Skin epidermis (tissue), 12 donors: ENCODE measurements around the gene GTF2H4.
A peak's percentile ranks its signal among the peaks of the same experiment; 100 is the strongest.
"Not testable (repeated sequence)": the region's sequence is repeated elsewhere in the genome, so short reads cannot be mapped to it uniquely, and the experiment has no call there.

Experiments
- H3K27ac ChIP-seq, 21 experiments: fragments of 200-600 bp; sonication (generic) in 11 of 21; one replicate each; pipeline ENCODE4 v1.5.0; 2020; ENCODE audit warnings: mild to moderate bottlenecking in 3 of 21, inconsistent platforms in 2 of 21, moderate library complexity in 2 of 21
- H3K4me3 ChIP-seq, 7 experiments: fragments of 200-600 bp; sonication (generic) in 2 of 7; one replicate each; pipeline ENCODE4 v1.5.0; 2020; ENCODE audit warnings: inconsistent platforms in 2 of 7, mild to moderate bottlenecking in 2 of 7, moderate library complexity in 1 of 7

The GTF2H4 gene

DNA sequence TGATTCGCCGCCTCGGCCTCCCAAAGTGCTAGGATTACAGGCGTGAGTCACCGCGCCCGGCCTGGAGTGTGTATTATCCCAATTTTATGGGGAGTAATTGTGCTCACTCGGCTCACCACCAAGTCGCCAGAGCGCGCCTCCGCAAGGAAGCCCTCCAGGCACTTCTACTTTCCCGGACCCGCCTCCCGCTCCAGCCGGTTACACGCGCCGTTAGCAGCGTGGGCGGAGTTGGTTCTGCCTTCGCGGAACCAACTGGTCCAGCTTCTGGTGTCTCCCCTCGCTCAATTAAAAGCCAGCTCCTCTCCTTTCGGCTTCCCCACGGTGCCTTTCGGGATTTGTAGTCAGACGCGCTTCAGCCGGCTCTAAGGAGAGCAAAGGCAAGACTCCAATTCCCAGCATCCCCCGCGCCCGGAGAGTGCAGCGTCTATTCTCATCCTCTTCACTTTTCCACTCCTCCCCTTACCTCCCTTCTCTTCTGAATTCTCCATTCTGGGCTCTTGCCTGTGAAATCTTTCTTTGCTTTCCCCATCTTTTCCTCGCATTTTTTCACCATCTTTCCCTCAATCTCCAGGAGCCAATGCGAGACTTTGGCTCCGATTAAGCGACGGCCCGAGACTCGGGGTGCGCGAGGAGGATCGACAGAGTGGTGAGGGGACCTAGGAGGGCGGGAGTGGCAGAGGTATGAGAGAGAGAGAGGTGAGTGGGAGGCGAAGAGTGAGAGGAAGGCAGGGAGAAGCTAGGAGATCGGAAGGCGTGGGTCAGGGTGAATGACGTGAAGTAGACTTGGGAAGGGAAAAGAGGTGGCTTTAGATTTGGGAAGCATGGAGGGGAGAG is at the start of gene GTF2H4:
Gene GTF2H4, plus strand, starts transcription at position 450 of the 834 bp plus-strand sequence.
- peak within 1 kb of the TSS; percentile 63 to 81 (median 70) for H3K4me3 ChIP-seq
- H3K27ac ChIP-seq: peak within 1 kb of the TSS in 20 of 21 experiments; percentile 6 to 85 (median 66)

DNA sequence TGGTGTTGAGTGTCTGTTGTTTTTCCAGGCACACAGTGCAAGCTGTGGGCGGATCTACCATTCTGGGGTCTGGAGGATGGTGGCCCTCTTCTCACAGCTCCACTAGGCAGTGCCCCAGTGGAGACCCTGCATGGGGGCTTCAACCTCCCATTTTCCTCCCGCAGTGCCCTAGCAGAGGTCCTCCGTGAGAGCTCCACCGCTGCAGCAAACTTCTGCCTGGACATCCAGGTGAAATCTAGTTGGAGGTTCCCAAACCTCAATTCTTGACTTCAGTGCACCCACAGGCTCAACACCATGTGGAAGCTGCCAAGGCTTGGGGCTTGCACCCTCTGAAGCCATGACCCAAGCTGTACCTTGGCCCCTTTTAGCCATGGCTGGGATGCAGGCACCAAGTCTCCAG is 48.3 kb upstream of the GTF2H4 start:
- H3K27ac ChIP-seq, H3K4me3 ChIP-seq: not testable (repeated sequence)

DNA sequence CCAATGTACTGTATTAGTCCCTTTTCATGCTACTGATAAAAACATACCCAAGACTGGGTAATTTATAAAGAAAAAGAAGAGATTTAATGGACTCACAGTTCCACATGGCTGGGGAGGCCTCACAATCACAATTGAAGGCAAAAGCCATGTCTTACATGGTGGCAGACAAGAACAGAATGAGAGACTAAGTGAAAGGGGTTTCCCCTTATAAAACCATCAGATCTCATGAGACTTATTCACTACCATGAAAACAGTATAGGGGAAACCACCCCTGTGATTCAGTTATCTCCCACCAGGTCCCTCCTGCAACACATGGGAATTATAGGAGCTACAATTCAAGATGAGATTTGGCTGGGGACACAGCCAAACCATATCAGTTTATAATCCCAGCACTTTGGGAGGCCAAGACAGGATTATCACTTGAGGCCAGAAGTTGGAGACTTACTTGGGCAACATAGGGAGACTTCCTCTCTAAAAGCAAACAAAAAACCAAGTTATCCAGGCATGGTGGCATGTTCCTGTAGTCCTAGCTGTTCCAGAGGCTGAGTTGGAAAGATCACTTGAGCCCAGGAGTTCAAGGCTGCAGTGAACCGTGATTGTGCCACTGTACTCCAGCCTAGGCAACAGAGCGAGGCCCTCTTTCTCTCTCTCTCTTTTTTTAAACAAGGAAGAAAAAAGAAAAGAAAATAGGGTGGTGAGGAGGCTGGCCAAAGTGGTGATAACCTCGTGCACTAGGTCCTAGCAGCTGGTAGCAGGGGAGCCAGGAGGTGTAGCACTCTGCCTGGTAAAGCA is 46.6 kb upstream of the GTF2H4 start:
- no peak overlapping the region for H3K27ac ChIP-seq

DNA sequence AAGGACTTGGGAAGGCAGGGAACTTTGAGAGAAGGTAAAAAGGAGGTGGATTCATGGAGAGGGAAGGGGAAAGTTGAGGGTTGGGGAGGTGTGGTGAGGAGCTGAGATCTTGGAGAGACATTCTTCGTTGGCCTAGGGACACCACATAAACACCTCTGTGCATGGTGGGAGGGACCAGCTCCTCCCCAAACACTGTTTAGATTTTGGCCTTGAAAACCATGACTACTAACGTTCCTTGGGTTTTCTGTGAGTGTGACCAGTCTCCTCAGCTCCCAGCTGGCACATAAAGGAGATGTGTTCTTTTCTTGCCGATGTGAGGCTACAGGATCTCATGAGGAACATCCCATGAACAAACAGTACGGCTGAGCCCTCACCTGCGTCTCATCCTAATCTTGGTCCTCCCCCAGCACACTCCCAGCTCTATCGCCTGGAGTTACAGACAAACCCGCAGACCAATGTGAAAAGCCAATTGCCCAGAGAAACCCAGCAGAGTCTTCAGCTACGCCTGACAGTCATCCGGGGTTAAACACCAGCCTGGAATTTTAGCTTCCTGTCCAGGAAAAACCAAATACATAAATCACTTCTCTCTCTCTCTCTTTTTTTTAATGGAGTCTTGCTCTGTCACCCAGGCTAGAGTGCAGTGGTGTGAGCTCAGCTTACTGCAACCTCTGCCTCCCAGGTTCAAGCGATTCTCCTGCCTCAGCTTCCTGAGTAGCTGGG is 45.7 kb upstream of the GTF2H4 start:
- Histone ChIP-seq H3K4me3 (no peak overlapping the region), H3K27ac (no peak overlapping the region)

More for the DNA sequence above, 46.6 kb upstream of the GTF2H4 start:
- no peak overlapping the region for H3K4me3 ChIP-seq

DNA sequence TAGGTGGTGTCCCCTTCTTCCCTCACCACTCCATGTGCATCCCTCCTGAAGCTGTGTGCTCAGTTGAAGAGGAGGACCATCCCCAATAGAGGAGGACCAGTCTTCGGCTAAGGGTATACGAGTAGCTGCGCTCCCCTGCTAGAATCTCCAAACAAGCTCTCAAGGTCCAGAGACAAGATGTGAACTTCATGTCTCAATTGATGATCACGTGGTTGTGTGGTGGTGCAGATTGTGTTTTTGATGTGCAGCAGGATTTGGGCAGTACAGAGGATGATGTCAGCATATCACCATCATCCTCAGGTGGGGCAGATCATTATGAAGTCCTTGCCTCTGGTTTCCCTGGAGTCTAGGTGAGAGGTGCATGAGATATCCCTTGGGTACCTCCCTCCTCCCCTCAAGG is 43.7 kb upstream of the GTF2H4 start:
- Histone ChIP-seq H3K4me3 (no peak overlapping the region), H3K27ac (no peak overlapping the region)

DNA sequence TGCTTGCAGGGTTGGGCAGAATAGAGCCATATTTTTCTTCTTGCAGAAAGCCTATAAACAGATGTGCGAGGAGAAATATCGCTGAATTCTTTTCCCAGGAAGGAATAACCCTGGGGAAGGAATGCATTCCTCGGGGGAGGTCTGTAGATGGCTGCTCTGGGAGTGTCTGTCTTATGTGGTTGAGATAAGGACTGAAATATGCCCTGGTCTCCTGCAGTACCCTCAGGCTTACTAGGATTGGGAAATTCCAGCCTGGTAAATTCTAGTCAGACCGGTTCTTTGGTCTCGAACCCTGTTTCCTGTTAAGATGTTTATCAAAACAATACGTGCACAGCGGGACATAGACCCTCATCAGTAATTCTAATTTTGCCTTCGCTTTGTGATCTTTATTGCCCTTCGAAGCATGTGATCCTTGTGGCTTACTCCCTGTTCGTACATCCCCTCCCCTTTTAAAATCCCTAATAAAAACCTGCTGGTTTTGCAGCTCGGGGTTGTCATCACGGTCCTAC is 38.7 kb upstream of the GTF2H4 start:
- not testable (repeated sequence) for H3K27ac ChIP-seq, H3K4me3 ChIP-seq

DNA sequence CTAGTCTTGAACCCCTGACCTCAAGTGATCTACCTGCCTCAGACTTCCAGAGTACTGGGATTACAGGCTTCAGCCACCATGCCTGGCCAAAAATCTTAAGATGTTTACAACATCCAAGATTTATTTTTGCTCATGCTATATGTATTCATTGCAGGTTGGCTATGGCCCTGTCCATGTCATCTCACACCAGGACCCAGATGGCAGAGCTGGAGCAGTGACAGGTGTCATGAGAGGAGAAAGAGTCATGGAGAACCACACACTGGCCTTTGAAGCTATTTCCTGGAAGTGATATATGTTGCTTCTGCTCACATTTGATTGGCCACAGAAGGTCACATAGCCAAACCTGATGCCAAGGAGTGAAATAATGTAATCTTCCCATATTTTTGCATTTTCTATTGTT is 37.5 kb upstream of the GTF2H4 start:
- H3K4me3 ChIP-seq: no peak overlapping the region
- H3K27ac ChIP-seq: no peak overlapping the region

DNA sequence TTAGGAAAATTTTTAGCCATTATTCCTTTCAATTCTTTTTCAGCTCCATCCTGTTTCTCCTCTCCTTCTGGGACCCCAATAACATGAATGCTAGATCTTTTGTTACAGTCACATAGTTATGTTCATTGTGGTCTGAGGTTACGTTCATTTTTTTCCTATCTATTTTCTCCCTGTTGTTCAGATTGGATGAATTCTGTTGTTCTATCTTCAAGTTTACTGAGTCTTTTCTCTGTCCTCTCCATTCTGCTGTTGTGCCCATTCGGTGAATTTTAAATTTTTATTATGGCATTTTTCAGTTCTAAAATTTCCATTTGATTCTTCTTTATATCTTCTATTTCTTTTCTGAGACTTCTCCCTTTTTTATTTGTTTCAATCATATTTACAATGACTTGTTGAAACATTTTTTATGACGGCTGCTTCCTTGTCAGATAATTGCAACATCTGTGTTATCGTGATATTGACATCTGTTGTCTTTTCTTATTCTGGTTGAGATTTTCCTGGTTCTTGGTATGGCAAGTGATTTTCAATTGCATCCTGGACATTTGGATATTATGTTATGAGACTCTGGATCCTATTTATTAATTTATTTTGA is 36.3 kb upstream of the GTF2H4 start:
- no peak overlapping the region for H3K27ac ChIP-seq
- H3K4me3 ChIP-seq: no peak overlapping the region

DNA sequence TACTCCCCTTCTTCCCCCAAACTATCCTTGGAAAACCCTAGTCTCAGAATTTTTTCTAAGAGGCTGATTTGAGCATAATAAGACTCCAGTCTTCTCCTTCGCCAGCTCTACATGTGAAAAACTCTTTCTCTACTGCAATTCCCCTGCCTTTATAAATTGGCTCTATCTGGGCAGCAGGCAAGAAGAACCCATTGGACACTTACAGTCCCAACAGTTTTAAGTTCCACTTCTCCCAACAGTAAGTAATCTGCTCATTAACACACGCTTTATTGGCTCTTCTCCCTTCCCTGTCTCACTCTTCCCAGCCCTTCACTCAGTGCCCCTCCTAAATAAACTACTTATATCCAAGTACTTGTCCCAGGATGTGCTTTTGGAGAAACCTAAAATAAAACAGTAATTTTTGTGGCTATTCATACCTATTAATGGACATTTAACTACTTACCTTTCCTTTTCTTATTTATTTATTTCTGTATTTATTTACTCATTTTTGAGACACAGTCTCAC is 34.8 kb upstream of the GTF2H4 start:
- Histone ChIP-seq H3K4me3 (no peak overlapping the region), H3K27ac (no peak overlapping the region)

DNA sequence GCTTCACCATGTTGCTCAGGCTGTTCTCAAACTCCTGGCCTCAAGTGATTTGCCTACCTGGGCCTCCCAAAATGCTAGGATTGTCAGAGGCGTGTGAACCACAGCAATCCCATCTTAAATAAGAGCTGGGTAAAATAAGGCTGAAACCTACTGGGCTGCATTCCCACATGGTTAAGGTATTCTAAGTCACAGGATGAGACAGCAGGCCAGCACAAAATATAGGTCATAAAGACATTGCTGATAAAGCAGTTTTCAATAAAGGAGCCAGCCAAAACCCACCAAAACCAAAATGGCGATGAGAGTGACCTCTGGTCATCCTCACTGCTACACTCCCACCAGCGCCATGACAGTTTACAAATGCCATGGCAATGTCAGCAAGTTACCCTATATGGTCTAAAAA is 34.2 kb upstream of the GTF2H4 start:
- H3K4me3 ChIP-seq, H3K27ac ChIP-seq: not testable (repeated sequence)

DNA sequence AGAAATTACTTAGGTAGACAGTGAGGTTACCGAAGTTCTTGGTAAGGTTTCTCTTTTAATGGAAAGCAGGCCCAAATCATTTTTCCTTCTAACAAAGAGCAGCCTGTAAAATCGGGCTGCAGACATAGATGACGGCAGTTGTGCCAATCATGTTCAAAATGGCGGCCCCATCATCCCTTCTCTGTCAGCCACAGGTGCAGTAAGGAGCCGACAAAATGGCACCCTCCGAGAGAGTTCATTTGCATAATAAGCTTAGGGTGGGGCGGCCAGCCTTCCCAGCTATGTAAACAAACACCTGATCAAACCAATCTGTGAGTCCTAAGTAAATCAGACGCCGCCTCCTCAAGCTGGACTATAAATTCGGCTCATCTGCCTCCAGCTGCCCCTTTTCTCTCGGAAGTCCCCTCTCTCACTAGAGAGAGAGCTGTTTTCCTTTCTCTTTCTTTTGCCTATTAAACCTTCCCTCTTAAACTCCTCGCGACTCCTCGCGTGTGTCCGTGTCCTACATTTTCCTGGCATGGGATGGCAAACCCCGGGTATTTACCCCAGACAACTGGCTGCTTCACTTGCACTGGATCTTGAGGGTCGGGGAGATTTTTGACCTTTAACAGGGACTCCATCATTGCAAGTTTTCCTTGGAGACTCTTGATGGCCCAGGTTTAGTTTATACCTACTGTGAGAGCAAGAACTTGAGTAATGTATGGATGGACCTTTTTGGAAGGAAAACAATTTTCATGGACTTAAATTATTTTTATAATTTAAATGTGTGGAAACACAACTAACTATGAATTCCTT is 32.6 kb upstream of the GTF2H4 start:
- H3K27ac ChIP-seq: peak overlapping the region in 18 of 21 experiments; percentile 3 to 83 (median 63)
- H3K4me3 ChIP-seq: no peak overlapping the region

DNA sequence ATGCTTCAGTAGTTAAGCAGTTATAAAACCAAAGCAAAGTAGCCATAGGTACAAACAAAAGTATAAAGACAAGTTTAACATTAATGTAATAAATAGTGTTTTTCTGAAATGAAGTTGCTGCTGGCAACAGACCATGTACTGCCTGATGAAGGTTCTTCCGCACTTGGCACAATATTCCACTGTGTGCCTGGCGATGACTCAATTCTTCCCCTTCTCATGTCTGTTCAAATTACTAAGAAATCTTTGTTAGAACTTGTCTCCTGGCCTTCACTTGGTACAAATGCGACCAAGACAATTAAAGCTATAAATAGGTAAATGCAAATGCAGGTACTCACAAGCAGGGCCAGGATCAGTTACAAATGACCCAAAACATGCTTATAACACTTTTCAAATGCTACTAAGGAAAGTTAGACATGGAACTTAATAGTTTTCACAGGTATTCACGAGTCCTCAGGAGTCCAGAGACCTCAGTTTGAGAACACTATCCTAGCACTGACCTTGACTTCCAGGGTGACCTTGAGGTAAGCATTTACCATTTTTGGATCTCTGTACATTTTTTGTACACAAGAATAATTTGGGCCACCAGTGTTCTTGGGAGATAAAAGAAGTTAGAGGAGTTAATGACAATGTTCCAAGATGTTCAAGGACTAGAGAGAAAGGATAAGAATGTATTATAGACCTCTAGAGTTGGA is 31.8 kb upstream of the GTF2H4 start:
- H3K4me3 ChIP-seq: no peak overlapping the region
- H3K27ac ChIP-seq: peak overlapping the region in 19 of 21 experiments; percentile 17 to 83 (median 73)

DNA sequence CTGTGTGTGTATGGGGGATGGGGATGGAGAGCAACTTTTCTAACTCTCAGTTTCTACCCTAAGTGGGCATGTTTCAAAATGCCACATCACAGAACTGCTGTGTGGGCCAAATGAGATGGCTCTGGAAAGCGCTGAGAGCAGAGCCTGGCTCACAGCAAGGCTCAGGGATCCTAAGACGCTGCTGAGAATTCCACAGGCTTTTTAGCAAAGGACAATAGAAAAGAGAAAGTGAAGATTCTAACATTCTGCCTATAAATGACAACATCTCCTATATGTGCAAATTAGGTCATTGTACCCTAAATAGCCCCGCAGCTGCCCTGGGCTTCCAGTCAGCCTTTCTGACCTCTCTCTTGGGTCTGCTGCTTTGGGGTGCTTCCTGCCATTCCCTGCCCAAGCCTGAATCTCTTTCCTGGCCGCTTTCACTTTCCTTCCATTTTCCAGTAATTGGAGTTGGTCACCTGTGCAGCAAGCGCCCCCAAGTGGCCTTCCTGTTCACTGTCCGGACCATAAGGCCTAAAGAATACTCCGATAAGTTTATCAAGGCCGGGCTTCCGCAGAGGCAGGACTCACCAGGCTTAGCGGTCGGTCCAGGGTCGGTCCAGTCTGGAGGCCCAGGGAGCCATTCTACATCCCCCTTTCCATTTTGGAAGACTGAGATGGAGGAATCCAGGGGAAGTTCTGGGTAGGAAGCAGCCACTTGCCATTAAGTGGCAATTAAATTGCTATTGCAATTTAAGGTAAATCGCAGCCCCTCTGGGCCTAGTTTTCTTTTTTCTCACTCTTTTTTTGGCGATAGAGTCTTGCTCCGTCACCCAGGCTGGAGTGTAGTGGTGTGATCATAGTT is 30.4 kb upstream of the GTF2H4 start:
- Histone ChIP-seq H3K27ac (peak overlapping the region in 20 of 21 experiments; percentile 5 to 83 (median 69)), H3K4me3 (peak overlapping the region in 4 of 7 experiments; percentile 1 to 12 (median 7))

DNA sequence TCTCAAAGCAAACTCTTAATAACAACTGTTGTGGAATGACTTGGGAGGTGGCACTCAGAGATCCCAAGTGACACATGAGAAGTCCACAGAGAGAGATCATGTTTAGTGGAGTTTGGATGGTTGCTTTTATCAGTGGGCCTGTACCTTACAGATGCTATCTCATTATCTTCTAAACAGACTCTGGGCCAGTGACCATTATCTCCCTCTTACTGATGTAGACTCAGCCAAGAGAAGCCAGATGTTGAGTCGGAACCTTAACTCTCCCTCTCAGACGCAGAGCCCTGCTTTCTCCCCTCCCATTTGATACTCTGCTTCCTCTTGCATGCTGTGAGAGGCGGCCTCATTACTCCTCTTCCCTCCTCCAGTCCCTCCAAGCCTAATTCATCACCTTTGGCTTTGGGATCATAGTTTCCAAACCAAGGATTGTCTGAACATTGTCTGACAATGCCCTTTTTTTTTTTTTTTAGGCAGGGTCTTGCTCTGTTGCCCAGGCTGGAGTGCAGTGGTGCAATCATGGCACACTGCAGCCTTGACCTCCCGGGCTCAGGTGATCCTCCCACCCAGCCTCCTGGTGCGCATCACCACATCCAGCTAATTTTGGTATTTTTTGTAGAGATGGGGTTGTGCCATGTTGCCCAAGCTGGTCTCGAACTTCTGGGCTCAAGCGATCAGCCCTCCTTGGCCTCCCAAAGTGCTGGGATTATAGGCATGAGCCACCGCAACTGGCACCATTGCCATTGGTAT is 28.2 kb upstream of the GTF2H4 start:
- H3K4me3 ChIP-seq: no peak overlapping the region
- H3K27ac ChIP-seq: no peak overlapping the region

DNA sequence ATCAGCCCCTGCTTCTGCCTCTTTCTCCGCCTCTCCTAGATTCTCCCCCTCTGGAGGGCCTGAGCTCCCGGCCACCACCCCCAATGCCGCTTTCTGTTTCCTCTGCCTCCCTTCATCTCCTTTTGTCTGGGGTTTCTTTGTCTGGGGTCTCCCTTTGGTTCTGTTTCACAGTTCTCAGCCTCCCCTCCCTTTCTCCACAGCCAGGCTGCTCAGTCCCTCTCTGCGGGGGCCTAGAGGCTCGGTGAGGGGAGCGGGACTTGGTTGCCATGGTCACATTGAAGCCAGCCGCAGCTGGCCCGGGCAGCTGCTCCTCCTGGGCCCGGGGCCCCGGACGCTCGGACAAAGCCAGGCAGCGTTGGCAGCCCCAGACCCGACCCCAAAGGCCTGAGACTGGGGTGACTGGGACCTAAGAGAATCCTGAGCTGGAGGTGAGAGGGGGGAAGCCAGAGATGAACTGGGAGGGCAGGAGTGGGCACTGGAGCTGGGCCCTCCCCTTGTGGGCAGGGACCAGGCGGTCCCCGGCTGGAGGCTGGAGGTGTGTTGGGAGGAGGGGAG is 27.2 kb upstream of the GTF2H4 start:
- Histone ChIP-seq H3K27ac (peak overlapping the region in 2 of 21 experiments; percentile 90 to 96), H3K4me3 (no peak overlapping the region)
